GM12864 (cell line): ENCODE measurements around the gene ATP5ME.

Source experiments
- DNase-seq: peaks from one replicate; pipeline ENCODE4 v3.0.0-alpha.2; 2011; ENCODE audit warnings: low read depth
- H3K4me3 ChIP-seq: 2 replicates; pipeline ENCODE4 v1.5.1; 2011; ENCODE audit warnings: mild to moderate bottlenecking, low read depth, low read length, control low read depth
- CTCF ChIP-seq: IDR thresholded peaks from 2 replicates; pipeline ENCODE4 v1.5.1; 2011; ENCODE audit warnings: low read depth, mild to moderate bottlenecking, moderate library complexity, low read length, control low read depth, inconsistent platforms; ENCODE audit errors: missing control alignments

ATP5ME gene

GRCh38 chr4:681736-682451 is 7.8 kb upstream of the ATP5ME start:
- no peak for DNase-seq
- TF ChIP-seq CTCF, result no peak
- no peak overlapping the region for H3K4me3 ChIP-seq

GRCh38 chr4:680928-681645 is 7.0 kb upstream of the ATP5ME start:
- peak overlapping the region; percentile 56 for H3K4me3 ChIP-seq
- no peak for DNase-seq
- no peak for TF ChIP-seq CTCF

- no peak for TF ChIP-seq CTCF
- peak overlapping the region; percentile 56 for H3K4me3 ChIP-seq
Measured at GRCh38 chr4:680551-680927, 6.5 kb upstream of the ATP5ME start.

GRCh38 chr4:680091-680490 is 6.0 kb upstream of the ATP5ME start:
- no peak for TF ChIP-seq CTCF
- peak overlapping the region; percentile 56; the same call in 1 of the 2 replicates for H3K4me3 ChIP-seq
- no peak for DNase-seq

More at GRCh38 chr4:680551-680927, 6.5 kb upstream of the ATP5ME start:
- DNase-seq, result no peak

- TF ChIP-seq CTCF, result no peak
- no peak for DNase-seq
Measured at GRCh38 chr4:679629-680028, 5.6 kb upstream of the ATP5ME start.

GRCh38 chr4:679104-679481 is 5.0 kb upstream of the ATP5ME start:
- DNase-seq, result no peak
- no peak for TF ChIP-seq CTCF
- H3K4me3 ChIP-seq, result no peak overlapping the region

More at GRCh38 chr4:679629-680028, 5.6 kb upstream of the ATP5ME start:
- no peak overlapping the region for H3K4me3 ChIP-seq
